HG02885 (cell line): ENCODE results near the gene CPEB4.

Experiments used
- ATAC-seq: cut with Tn5 transposase; IDR thresholded peaks from one replicate; pipeline ENCODE4 v1.9.1; 2021; ENCODE audit warnings: mild to moderate bottlenecking; ENCODE audit not compliant: unreplicated experiment, poor library complexity

CPEB4 gene

DNA sequence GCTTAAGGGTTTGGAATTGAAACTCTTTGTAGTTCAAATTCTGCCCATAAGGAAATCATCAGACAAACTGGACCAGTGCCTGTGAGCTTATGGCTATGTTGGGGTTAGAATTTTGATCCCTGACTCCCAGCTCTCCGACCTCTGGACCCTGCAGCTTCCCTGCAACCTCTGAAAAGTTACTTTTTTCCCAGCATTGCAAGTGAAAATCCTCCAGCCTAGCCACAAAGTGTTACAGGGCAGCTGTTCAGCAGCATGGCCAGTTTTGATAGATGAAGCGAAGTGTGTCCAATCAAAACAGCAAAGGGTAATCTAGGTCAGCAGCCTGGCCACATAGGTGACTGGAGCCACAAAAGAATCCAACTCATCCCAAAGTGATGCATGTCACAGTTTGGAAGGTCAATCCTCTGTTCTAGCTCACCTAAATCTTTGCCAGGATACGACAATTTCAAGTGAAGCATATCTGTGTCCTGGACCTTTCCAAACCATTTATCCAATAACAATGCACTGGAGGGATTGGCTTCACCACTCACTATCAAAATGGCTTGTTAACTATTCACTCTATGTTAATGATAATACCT lies 4.7 kb upstream of the CPEB4 start:
- ATAC-seq = no peak

DNA sequence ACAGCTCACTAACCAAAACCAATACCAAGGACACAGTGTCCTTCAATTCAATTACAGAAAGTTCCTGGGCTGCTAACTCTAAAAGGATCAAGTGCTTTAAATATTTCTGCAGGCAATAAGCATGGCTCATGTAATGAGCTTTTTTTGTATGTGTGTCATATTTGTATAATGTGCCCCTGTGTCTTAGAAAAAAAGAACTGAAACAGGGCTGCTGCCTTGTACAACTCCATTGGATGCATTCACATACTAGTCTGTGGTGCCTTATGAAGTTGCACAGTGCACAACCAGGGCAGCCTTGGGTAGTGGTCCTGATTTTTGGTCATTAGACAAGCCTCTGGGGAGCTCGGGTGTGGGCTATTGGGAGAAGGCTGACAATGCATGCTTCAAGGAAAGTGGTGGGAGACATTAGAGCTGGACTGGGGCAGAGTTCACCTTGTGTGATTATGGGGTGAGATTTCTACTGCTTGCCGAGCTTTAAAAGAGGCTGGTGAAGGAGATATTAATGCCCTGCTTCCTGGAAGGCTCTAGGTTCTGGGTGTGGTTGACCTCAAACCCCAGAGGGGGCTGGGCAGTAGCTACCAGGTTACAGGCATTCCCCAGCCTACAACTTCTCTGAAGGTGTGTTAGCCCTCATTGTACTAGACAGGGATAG lies 3.6 kb upstream of the CPEB4 start:
- ATAC-seq = no peak

DNA sequence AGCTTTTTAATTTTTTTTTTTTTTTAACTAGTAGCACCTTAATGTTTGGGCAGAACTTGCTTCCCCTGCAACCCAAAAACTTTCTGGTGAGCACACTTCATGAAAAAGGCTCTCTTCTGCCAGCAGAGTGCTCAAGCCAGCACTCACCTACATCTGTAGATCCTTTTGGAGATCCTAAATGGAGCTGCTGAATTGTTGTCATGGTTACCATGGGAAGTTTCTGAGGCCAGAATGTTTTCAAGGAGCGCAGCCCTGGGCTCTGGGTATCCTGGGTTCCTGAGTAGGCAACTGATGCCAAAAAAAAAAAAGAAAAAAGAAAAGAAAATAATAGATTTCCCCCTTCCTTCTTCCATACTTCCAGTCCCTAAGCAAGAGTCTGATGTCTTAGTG lies 3.1 kb upstream of the CPEB4 start:
- no peak for ATAC-seq

DNA sequence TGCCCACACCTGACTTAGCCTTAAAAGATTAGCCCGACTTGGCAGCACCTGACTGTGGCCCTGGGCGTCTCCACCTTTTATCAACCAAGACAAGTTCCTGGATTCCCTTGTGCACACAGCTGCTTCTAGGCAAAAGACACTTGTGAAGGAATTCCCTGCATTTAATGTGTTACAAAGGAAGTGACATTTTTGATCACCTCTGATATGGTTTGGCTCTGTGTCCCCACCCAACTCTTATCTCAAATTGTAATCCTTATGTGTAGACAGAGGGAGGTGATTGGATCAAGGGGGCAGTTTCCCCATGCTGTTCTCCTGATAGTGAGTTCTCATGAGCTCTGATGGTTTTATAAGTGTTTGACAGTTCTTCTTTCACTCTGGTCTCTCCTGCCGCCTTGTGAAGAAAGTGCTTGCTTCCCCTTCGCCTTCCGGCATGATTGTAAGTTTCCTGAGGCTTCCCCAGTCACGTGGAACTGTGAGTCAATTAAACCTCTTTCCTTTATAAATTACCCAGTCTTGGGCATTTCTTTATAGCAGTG lies 2.6 kb upstream of the CPEB4 start:
- ATAC-seq = no peak

DNA sequence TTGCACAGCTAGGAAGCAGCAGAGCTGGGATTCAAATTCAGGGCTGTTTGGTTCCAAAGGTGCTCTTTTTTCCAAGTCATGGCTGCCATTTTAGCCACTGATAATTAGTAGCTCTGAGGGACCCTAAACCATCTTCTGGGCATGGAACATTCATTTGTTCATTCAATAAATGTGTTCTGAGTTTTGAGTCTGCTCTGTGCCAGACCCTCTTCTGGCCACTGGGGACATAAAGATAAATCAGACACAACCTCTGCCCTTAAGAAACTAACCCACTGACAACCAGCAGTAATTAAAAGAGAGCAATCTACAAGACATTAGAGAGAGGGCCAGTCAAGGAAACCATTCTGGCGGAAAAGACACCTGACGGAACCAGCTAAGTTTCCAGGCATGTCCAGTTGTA lies 2.0 kb upstream of the CPEB4 start:
- no peak for ATAC-seq

DNA sequence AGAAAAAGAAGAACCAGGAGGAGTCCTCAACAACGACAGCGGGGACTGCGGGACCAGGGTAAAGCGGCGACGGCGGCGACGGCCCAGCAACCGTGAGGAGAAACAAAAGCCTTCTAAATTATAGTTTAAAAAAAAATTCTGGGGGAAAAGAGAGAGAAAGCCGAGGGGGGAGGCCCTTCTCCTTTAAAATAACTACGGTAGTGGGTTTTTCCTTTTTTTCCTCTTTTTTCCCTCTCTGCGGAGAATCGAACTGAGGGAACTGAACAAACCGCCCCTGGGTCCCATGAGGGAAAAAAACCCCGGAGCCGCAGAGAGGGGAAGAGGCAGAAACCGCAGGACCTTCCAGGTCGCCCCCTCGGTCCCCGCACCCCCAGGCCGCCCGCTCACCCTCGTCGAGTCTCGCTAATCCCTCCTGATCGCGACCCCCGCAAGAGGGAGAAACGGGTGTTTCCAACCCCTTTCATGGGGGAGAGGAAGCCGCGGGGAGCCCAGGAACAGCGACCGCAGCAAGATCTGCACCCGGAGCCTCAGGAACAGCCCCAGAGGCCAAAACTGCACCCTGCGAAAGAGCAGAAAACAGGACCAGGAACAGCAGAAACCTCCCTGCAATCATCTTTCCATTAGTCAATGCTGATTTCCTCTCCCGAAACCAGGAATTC lies 453 bp downstream of the CPEB4 start:
- ATAC-seq = no peak

DNA sequence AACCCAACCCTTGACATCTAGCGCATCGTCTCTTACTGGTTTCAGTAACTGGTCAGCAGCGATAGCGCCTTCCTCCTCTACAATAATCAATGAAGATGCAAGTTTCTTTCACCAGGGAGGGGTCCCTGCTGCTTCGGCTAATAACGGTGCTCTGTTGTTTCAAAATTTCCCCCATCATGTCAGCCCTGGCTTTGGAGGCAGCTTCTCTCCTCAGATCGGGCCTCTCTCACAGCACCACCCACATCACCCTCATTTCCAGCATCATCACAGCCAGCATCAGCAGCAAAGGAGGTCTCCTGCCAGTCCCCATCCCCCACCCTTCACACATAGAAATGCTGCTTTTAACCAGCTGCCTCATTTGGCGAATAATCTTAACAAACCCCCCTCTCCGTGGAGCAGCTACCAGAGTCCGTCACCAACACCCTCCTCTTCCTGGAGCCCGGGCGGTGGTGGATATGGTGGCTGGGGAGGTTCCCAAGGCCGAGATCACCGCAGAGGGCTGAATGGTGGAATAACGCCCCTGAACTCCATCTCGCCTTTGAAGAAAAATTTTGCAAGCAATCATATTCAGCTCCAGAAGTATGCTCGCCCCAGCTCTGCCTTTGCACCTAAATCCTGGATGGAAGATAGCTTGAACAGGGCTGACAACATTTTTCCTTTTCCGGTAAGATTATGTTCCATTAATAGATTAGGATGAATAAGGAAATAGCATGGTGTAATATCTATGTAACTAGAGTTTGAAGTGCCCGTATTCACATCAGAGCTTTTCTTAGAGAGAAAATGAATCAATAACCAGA lies 2.2 kb downstream of the CPEB4 start:
- no peak for ATAC-seq

DNA sequence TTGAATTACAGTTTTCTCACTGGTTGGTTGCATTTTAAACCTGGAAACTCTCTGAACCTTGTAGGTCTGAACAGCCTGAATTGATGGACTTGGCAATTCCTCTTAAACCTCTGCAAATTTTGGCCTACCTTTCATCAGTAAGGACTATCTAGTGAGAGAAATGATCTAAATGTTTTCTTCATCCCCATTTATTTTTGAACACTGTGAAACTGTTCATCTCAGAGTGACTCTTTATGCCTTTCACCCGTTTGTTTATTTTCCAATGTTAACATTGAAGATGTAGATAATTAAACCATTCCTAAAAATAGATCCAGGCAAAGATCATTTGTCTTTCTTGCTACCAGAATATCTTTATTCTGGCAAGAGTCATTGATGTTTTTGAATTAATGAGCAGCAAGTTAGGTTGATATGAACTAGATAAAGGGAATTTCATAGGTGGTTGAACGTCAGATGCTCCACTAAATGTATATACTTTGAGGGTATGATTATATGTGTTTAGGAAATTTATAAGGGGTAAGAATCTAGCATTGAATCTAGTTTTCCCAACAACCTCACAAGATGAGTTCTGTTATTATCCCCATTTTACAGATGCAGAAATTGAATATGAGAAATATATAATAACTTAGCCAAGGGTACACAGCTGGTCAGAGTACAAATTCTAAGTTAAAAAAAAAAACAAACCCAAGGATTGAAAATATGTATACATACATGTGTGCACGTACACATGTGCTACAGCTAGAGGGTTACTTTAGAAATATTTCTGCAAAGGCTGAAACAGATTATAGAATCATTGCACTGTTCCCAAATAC lies 3.4 kb downstream of the CPEB4 start:
- ATAC-seq = no peak

DNA sequence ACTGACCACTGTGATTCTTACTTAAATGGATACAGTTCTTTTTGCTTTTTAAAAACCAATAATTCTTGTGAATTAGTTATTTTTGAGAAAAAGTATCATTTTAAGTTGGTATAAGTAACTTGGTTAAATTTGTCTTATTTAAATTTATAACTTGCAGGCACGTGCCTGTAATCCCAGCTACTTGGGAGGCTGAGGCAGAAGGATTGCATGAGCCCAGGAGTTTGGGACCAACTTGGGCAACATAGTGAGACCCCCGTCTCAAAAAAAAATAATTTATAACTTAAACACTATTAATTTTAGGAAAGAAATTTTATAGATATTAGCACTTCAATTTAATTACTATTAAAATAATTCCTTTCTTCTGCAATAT lies 5.0 kb downstream of the CPEB4 start:
- no peak for ATAC-seq

DNA sequence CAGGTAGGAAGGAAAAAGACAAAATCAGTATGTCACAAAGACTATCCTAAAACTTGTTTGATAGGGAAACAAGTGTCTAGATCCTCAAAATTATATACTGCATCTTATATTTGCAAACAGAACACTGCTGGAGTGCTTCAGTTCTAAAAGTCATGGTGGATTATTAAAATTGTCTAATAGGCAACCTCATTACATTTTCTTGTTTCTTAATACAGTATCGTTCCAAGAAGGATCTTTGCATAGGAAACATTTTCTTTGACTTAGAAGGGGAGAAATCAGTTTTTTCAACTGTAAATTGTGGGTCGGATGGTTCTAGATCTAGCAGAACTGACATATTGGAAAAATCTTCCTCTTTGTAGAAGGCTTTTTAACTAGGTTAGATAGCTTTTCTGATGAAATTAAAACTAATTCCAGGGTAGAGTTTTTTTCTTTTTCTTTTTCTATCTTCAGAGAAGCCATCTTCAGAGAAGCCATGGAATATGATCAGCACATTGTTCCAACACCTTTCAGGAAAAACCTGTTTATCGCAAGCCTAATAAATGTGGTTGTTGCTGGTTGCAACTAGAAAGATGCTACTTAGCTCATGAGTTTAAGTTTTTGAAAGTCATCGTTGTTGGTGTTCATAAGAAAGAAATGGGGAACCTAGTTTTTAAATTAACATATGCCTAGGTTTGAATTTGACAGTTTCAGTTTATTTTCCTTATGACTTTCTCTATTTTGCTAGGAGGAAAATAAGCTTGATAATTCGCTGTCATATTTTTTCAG lies 7.4 kb downstream of the CPEB4 start:
- ATAC-seq = no peak

DNA sequence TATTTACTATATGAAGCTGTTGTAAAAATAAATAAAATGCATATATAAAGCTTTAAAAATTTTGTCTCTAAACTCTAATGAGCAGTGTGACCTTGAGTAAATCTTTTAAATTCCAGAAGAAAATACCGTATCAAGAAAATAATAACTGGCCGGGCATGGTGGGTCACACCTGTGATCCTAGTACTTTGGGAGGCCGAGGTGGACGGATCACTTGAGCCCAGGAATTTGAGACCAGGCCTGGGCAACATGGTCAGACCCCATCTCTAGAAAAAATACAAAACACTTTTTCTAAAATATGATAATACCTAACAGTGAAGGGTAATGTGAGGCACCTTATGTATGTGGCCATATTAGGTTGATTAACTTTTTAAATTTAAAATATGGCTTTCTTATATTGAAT lies 8.5 kb downstream of the CPEB4 start:
- ATAC-seq = no peak

DNA sequence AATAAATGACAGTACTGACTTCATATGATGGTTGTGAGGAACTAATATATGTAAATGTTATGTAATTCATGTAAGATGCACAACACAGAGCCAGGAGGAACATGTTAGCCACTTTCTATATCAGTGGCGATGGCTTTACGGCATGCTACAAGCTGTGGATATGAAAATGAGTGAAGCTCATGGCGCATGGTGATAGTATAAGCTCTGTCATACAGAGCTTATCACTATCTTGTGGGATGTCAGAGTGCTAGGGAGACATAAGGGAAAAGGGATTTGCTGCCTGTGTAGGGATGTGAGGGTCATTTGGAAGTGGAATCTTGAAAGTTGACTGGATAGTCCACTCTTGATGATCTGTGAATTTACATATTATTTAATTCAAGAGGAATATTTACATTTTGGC lies 13.6 kb downstream of the CPEB4 start:
- ATAC-seq = no peak

DNA sequence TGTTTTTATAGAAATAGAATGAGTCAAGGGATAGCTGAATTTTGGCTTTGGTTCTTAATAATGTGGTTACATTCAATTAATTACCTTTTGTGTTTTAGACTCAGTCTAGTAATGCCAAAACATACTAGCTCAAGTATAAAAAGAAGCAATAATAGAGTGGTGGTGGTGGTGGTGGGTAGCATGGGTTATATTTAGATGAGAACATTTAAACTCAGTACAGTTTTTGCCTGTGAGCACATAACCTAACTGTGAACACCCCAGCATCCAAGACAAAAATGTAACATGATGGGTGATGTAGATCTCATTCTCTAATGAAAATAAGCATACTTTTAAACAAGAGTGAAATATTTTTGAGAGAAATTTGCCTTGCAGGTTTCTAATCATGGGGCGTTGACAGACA lies 14.2 kb downstream of the CPEB4 start:
- no peak for ATAC-seq

DNA sequence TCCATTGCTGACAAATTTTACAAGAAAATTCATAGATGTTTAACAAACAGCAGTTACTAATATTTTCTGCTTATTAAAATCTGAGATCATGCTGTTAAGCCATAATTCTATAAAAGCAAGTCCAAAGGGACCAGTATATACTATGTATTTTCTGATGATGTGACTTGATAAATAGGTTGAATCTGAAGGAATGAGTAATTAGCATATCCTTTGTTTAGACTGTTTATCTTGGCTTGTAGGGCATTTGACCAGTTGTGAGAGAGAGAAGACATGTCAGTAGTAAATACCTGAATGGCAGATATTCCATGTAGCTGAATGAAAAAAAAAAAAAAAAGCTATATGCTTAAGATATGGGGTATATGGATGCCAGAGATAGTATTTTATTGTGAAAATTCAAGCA lies 14.6 kb downstream of the CPEB4 start:
- no peak for ATAC-seq

DNA sequence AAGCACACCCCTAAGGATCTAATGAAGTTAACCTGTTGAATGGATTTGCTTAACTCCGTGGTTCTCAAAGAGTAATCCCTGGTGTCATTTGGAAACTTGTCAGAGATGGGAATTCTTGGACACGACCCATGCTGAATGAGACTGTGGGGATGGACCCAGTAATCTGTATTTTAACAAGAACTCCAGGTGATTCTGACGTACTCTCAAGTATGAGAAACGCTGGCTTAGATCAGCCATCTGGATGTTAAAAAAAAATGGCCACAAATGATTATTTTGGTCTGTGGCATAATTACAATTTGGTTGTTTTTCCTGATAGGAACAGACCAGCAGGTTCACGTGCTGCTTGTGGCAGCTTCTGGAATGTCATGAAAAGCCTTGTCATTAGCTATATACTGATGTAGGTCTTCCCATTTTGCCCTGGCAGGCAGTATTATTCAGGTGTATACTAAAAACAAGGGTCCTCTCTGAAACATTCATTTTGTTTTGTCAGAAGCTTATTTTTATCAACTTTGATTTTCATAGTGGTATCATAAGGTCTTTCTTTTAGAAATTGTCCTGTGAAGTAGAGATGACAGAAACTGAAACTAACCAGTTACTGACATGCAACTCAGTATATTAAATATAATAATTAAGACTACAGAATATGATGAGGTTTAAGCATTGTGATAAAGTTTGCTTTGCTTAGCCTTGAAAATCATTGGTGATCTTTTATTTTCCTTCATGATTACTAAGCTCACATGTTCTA lies 15.4 kb downstream of the CPEB4 start:
- no peak for ATAC-seq

DNA sequence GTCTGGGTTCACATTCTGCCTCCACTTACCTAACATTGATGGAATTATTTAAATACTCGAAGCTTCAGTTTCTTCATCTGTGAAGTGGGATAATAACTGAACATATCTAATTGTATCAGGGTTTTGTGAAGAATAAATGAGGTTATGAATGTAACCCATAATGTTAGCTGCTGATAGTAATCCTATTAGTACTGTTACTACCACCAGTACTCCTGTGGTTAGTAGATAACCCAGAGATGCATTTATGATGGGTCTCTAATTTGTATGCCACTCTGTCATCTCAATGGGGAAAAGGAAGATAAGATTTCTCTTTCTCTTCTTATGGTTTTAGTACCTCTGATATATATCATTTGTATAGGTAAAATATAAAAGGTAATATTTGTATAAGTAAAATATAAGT lies 16.0 kb downstream of the CPEB4 start:
- ATAC-seq = no peak

DNA sequence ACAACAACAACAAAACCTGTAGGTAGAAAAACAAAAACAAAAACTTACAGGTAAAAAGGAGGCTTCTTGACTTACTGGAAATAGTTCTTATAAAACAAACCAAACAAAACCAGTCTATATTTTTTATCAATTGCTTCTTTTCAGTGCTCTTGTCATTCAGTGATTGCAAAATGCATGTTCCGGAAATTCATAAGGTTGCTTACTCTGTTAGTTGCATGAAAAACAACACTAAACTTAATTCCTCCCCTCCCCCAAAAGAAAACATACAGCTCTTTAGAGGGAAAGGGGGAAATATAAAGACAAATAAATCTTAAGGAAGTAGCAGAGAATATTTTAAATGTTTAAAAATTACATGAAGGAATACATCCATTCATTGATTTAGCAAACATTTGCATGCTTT lies 19.1 kb downstream of the CPEB4 start:
- no peak for ATAC-seq

DNA sequence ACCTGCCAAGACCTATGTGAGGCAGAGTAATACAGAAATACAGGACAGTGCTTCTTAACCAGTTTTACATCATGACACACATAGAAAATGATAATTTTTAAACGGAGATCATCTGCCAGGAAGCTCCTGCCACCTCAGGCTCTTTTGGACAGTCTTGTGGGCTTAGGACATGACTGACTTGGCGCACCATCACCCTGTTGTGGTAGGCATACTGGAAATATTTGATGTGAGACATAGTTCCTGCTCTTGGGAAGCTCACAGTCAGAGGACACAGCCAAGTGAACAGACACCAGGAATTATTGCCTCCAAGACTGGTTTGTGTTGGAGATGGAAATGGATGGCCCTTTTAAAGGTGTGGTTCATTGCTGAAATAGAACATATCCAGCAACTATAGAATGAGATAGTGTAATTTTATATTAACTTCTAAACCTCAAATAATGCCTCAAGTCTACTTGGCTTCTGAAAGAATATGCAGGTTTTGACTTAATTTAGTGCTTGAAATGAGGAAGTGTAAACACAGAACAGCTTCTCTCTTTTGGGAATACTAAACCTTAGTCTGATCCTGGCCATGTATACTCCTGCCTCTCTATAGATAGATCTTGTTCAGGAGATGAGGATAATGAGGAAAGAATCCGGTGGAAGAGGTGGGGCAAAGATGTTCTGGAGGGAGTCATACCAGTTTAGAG lies 19.7 kb downstream of the CPEB4 start:
- ATAC-seq = no peak
